H1 (cell line): Measurements from ENCODE around the gene DKK3.

Experiments used
- BRCA1 ChIP-seq: IDR thresholded peaks from 2 replicates; pipeline ENCODE4 v1.6.1; 2012; ENCODE audit warnings: low read depth, low read length, improper control_type of control experiment
- CHD1 ChIP-seq: IDR thresholded peaks from 2 replicates; pipeline ENCODE4 v1.6.1; 2012; ENCODE audit warnings: low read depth, low read length, improper control_type of control experiment
- NRF1 ChIP-seq: IDR thresholded peaks from 2 replicates; pipeline ENCODE4 v1.6.1; 2011; ENCODE audit warnings: mild to moderate bottlenecking, low read depth, low read length, improper control_type of control experiment
- POLR2A ChIP-seq, 2 experiments: IDR thresholded peaks; 1 replicate in 1 of 2; 2 replicates in 1 of 2; pipeline ENCODE4 v1.6.1; 2011; ENCODE audit warnings: low read depth in 2 of 2, low read length in 2 of 2, mild to moderate bottlenecking in 2 of 2; ENCODE audit errors: control extremely low read depth in 1 of 2
- RAD21 ChIP-seq, 2 experiments: IDR thresholded peaks in 1 of 2; conservative IDR thresholded peaks in 1 of 2; 2 replicates each; pipeline ENCODE4 v1.6.1; 2011; ENCODE audit warnings: low read depth in 2 of 2, low read length in 2 of 2, improper control_type of control experiment in 1 of 2, inconsistent platforms in 1 of 2, mild to moderate bottlenecking in 1 of 2, moderate library complexity in 1 of 2
- RBBP5 ChIP-seq: IDR thresholded peaks from 2 replicates; pipeline ENCODE4 v1.7.1; 2012; ENCODE audit warnings: low read depth, mild to moderate bottlenecking, inconsistent platforms, low read length, moderate library complexity, borderline replicate concordance
- SIN3A ChIP-seq, 2 experiments: IDR thresholded peaks in 1 of 2; conservative IDR thresholded peaks in 1 of 2; 2 replicates each; pipeline ENCODE4 v1.6.1; 2011 to 2012; ENCODE audit warnings: low read length in 2 of 2, improper control_type of control experiment in 1 of 2, low read depth in 1 of 2, mild to moderate bottlenecking in 1 of 2
- USF2 ChIP-seq: IDR thresholded peaks from 2 replicates; pipeline ENCODE4 v1.6.1; 2011; ENCODE audit warnings: low read length, improper control_type of control experiment
- TF ChIP-seq, protein P1 (sequence below), 3 experiments: IDR thresholded peaks; 1 replicate in 2 of 3; 2 replicates in 1 of 3; pipeline versions ENCODE4 v1.5.1 to v1.6.1; 2011; ENCODE audit warnings: low read length in 3 of 3, mild to moderate bottlenecking in 3 of 3, inconsistent platforms in 2 of 3, low read depth in 1 of 3, moderate library complexity in 1 of 3; ENCODE audit not compliant: insufficient read depth in 1 of 3; ENCODE audit errors: control extremely low read depth in 1 of 3

DNA sequence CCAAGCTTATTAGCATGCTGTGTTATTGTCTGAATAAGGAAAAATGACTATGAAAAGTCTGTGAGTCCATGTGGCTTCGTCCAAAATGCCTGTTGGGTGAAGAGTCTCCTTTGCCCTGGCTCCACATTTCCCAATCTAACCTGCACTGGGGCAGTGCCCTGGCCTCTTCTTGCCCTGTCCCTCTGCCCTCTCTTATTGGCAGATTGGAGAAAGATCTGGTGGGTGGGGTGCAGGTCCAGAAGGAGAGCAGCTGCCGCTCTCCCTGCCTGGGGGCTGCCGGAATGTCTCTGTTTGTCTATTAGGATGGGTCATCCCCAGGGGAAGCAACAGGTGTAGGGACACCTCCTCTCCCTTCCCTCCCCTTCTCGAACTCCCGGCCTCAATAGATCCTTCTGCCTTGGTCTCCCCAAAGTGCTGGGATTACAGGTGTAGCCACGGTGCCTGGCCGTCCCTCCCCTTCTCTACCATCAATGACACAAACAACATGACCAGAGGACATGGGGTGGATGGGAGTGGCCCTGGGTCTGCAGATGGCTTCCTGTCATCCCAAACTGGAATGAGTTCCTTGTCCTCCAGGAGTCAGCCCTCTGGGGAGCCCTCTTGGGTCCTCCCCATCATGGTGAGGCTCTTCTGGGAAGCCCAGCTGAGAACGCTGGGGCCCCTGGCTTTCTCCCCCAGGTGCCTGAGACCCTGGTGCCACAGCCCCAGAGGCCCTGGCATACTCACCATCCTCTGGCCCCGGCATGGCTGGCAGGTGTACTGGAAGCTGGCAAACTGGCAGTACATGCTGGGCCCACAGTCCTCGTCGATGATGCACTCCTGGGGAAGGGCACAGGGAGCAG is 40.5 kb downstream of the DKK3 start:
- TF ChIP-seq SIN3A (conservative IDR thresholded peaks at IDR 0.05 in 1 of 2, IDR thresholded peaks at IDR 0.05 in 1 of 2; ENCODE audit: low read depth in 1 of 2, low read length in 2 of 2) (no peak), RBBP5 (no peak), USF2 (no peak), BRCA1 (no peak), CHD1 (no peak), POLR2A (IDR thresholded peaks at IDR 0.05; ENCODE audit: control extremely low read depth in 1 of 2, low read depth in 2 of 2, low read length in 2 of 2) (no peak), NRF1 (no peak), RAD21 (IDR thresholded peaks at IDR 0.05 in 1 of 2, conservative IDR thresholded peaks at IDR 0.05 in 1 of 2; ENCODE audit: low read depth in 2 of 2, low read length in 2 of 2) (no peak)
- TF ChIP-seq, protein P1, sequence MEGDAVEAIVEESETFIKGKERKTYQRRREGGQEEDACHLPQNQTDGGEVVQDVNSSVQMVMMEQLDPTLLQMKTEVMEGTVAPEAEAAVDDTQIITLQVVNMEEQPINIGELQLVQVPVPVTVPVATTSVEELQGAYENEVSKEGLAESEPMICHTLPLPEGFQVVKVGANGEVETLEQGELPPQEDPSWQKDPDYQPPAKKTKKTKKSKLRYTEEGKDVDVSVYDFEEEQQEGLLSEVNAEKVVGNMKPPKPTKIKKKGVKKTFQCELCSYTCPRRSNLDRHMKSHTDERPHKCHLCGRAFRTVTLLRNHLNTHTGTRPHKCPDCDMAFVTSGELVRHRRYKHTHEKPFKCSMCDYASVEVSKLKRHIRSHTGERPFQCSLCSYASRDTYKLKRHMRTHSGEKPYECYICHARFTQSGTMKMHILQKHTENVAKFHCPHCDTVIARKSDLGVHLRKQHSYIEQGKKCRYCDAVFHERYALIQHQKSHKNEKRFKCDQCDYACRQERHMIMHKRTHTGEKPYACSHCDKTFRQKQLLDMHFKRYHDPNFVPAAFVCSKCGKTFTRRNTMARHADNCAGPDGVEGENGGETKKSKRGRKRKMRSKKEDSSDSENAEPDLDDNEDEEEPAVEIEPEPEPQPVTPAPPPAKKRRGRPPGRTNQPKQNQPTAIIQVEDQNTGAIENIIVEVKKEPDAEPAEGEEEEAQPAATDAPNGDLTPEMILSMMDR (IDR thresholded peaks at IDR 0.05; ENCODE audit: control extremely low read depth in 1 of 3, insufficient read depth in 1 of 3, low read depth in 1 of 3, low read length in 3 of 3): no peak
